ENCODE measurements around the gene TRMU.

DNA sequence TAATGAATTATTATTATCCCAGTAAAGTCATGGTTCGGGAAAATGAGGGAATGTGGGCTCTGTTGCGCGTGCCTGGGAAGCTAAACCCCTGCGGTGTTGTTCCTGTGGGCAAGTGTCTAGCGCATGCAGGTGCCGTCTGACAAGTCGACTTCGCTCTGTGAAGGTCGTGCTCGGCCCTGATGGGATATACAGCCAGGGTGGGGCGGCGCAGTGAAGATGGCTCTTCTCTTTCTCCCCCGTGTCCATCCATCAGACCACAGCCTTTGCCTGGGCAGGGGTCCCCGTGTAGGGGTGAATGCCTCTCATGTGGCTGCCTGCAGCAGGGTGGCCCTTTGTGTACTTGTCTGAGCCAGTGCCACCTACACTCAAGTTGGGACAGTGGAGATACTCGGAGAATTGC lies 12.8 kb upstream of the TRMU start:
- no peak for TF ChIP-seq CTCF (IDR thresholded peaks at IDR 0.05)
- TF ChIP-seq POLR2A (IDR thresholded peaks at IDR 0.05): no peak
- no peak for TF ChIP-seq POLR2AphosphoS5 (IDR thresholded peaks at IDR 0.05)
- no peak for TF ChIP-seq EP300 (IDR thresholded peaks at IDR 0.05)
